ENCODE results near the gene LRCOL1.

DNA sequence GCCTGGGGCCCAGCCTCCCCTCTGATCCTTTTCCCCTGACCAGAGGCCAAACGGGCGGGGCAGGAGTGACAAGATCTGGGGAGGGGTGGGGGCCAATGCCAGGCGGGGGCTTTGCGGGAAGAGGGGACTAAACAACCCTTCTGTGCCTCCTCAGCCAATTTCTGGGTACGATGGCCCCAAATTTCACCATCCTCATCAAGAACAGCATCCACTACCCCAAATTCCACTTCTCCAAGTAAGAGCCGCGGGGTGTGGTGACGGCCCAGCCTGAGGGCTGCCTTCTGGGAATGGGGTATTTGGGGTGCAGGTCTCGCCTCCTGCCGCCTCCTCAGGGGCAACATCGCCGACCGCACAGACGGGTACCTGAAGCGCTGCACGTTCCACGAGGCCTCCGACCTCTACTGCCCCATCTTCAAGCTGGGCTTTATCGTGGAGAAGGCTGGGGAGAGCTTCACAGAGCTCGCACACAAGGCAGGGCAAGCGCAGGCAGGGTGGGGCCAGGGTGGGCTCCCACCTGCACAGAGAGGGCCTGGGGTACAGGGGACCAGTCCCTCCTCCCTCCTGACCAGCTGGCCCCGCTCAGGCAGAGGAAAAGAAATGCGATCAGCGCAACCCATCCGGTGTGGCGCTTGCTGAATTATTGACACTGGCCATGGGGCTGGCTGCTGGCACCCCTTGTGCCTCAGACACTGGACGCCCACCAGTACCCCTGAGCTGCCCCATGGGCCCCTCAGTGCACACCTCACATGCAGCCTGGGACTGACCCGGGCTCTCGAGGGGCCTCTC lies 9.9 kb upstream of the LRCOL1 start:
- TF ChIP-seq, protein P1, sequence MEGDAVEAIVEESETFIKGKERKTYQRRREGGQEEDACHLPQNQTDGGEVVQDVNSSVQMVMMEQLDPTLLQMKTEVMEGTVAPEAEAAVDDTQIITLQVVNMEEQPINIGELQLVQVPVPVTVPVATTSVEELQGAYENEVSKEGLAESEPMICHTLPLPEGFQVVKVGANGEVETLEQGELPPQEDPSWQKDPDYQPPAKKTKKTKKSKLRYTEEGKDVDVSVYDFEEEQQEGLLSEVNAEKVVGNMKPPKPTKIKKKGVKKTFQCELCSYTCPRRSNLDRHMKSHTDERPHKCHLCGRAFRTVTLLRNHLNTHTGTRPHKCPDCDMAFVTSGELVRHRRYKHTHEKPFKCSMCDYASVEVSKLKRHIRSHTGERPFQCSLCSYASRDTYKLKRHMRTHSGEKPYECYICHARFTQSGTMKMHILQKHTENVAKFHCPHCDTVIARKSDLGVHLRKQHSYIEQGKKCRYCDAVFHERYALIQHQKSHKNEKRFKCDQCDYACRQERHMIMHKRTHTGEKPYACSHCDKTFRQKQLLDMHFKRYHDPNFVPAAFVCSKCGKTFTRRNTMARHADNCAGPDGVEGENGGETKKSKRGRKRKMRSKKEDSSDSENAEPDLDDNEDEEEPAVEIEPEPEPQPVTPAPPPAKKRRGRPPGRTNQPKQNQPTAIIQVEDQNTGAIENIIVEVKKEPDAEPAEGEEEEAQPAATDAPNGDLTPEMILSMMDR (IDR thresholded peaks at IDR 0.05) = no peak
- TF ChIP-seq EP300 (IDR thresholded peaks at IDR 0.05) = no peak

All from stomach (tissue), 4 donors.